Embryonic facial prominence (tissue), 1 donor: ENCODE data around the gene PIM1.
"Not testable (repeated sequence)": the region's sequence is repeated elsewhere in the genome, so short reads cannot be mapped to it uniquely, and the experiment has no call there.

Experiments
- DNase-seq: peaks from one replicate; pipeline ENCODE4 v3.0.0-alpha.2; 2016; ENCODE audit errors: extremely low spot score

The PIM1 gene

DNA sequence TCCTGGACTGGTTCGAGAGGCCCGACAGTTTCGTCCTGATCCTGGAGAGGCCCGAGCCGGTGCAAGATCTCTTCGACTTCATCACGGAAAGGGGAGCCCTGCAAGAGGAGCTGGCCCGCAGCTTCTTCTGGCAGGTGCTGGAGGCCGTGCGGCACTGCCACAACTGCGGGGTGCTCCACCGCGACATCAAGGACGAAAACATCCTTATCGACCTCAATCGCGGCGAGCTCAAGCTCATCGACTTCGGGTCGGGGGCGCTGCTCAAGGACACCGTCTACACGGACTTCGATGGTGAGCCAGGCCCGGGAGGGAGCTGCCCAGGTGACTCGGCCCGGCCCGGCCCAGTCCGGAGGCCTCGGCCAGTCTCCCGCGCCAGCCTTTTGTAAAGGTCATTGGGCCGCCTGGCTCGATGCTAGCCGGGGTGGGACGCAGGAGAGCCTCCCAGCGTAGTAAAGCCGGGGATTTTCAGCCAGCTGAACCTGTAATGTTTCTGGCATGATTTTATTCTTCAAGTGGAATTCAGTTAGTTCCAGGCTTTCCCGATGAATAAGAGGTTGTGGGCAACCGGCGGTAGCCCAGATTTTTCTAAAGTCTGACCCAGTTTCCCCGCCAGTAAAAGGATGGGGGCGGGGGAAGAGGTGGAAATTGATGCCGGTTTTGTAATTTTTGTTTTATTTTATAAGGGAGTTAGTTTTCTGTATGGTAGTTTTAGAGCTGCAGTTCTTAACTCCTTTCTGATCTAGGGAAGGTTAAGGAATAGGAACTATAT, 1.4 kb downstream of the PIM1 start:
- no peak for DNase-seq

DNA sequence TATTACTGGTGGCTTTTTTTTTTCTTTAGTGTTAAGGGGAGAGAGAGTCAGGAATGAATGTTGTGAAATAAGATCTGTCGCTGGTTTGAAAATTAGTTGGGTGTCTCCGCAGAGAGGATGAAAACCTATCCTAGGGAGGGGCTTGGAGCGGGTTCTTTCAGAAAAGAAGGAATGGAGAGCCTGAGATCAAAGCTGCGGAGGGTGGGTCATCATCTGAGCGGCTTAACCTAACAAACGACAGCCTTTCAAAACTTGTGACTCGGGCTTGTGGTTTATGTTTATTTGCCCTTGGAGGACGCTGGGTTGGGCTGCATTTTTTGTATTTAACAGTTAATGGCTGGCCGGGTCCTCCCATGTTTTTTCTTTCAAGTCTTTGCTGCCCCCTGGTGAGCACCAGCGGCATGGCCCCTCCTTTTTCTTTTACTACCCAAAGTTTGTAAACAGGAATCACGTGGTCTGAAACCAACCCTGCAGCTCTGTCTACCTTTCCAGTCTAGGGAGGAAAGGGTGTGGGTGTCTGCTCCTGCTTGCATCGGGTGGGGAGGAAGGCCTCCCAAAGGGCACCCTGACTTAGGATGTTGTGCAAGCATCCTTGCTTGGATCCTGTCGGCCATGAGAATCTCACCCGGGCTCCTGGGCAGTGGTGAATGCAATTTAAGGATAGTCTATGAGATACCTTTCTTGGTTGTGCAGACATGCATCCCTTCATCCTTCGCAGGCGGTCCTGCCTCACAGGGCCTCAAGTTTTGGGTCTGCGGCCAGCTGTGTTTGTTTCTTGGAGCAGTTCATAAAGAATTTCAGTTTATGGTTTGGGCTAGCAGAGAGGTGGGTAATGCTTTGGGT, 2.2 kb downstream of the PIM1 start:
- peak; percentile 79 for DNase-seq

DNA sequence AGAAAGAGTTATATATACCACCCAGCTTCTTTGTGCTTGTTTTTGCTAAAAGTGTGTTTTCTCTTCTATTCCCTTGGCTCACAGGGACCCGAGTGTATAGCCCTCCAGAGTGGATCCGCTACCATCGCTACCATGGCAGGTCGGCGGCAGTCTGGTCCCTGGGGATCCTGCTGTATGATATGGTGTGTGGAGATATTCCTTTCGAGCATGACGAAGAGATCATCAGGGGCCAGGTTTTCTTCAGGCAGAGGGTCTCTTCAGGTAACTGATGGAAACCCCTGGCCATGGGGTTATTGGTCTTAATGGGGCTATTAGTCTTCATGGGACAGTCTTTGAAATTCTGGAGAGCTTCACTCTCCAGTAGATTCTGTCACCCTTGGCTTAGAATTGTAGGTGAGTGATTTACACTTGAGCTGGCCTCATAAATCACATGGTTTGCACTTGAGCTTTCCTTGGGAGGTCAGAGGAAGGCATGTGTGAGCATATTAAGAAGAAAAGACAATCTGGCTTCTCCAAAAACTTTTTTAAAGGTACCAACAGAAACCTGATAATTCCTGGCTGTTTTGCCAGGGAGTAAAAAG, 3.0 kb downstream of the PIM1 start:
- DNase-seq = no peak

DNA sequence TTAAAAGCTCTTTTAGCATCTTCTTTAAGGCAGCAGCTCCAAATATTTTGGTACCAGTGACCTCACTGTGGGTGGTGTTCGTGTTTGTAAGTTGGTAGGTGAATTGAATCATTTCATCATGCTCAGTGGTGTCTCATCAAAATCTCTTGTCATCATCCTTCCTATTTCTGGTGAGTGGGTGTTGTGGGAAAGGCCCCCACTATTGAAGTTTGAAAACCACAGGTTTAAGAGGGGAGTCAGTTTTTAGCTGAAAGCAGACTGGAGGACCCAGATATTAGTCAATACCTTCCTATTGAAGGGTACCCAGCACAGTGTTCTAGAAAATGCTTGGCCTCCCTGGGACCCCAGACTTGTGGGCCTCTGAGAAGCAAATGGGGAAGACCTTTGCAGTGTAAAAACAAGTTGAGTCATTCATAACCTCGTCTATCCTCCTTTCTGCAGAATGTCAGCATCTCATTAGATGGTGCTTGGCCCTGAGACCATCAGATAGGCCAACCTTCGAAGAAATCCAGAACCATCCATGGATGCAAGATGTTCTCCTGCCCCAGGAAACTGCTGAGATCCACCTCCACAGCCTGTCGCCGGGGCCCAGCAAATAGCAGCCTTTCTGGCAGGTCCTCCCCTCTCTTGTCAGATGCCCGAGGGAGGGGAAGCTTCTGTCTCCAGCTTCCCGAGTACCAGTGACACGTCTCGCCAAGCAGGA, 3.7 kb downstream of the PIM1 start:
- DNase-seq = no peak

DNA sequence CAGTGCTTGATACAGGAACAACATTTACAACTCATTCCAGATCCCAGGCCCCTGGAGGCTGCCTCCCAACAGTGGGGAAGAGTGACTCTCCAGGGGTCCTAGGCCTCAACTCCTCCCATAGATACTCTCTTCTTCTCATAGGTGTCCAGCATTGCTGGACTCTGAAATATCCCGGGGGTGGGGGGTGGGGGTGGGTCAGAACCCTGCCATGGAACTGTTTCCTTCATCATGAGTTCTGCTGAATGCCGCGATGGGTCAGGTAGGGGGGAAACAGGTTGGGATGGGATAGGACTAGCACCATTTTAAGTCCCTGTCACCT, 4.2 kb downstream of the PIM1 start:
- DNase-seq = no peak

DNA sequence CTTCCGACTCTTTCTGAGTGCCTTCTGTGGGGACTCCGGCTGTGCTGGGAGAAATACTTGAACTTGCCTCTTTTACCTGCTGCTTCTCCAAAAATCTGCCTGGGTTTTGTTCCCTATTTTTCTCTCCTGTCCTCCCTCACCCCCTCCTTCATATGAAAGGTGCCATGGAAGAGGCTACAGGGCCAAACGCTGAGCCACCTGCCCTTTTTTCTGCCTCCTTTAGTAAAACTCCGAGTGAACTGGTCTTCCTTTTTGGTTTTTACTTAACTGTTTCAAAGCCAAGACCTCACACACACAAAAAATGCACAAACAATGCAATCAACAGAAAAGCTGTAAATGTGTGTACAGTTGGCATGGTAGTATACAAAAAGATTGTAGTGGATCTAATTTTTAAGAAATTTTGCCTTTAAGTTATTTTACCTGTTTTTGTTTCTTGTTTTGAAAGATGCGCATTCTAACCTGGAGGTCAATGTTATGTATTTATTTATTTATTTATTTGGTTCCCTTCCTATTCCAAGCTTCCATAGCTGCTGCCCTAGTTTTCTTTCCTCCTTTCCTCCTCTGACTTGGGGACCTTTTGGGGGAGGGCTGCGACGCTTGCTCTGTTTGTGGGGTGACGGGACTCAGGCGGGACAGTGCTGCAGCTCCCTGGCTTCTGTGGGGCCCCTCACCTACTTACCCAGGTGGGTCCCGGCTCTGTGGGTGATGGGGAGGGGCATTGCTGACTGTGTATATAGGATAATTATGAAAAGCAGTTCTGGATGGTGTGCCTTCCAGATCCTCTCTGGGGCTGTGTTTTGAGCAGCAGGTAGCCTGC, 4.8 kb downstream of the PIM1 start:
- DNase-seq = no peak

DNA sequence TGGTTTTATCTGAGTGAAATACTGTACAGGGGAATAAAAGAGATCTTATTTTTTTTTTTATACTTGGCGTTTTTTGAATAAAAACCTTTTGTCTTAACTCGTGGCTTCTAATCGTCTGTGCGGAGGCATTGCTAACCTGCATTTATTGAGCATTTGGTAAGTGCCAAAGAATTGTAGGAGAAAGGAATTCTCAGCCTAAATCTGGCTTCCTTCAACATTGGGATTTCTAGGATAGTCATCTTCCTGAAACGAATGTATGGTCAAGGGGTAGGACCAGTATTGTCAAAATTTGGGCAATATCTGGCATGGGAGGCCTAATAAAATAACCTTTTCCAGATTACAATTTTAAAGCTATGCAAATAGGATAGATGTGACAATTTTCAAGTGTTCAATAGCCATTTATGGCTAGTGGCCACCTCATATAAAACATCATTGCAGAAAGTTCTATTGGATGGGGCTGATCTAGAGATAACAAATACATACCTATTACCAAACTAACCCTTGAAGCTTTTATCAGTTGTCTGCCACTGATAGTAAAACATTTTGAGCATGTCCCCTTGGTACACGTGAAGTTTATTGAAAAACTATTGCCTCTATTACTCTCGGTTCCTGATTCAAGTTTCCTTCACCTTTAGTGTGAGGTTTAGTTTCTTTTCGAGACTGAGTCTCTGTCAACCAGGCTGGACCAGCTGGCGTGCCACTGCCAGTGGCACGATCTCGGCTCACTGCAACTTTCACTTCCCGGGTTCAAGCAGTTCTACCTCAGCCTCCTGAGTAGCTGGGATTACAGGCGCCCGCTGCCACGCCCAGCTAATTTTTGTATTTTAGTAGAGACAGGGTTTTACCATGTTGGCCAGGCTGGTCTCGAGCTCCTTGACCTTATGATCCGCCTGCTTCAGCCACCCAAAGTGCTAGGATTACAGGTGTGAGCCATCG, 5.6 kb downstream of the PIM1 start:
- no peak for DNase-seq

DNA sequence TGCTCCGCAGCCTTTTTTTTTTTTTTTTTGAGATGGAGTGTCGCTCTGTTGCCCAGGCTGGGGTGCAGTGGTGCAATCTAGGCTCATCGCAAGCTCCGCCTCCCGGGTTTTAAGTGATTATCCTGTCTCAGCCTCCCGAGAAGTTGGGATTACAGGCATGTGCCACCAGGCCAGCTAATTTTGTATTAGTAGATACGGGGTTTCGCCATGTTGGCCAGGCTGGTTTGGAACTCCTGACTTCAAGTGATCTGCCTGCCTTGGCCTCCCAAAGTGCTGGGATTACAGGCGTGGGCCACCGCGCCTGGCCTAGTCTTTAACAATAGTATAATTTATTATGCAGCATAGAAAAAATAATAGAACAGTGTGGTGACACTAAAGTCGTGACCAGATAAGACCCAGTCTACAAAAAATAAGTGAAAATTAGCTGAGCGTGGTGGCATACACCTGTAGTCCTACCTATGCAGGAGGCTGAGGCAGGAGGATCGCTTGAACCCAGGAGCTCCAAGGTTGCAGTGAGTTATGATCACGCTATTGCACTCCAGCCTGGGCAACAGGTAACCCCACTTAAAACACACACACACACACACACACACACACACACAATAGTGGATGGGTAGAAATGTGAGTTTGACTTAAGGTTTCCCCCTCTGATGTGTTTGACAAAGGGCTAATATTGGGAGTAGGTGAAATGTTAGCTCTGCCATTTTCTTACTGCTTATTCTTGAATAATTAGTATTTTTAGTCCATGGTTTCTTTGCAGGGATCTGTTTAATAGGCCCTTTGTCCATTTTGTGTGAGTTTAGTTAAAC, 6.5 kb downstream of the PIM1 start:
- DNase-seq = no peak

DNA sequence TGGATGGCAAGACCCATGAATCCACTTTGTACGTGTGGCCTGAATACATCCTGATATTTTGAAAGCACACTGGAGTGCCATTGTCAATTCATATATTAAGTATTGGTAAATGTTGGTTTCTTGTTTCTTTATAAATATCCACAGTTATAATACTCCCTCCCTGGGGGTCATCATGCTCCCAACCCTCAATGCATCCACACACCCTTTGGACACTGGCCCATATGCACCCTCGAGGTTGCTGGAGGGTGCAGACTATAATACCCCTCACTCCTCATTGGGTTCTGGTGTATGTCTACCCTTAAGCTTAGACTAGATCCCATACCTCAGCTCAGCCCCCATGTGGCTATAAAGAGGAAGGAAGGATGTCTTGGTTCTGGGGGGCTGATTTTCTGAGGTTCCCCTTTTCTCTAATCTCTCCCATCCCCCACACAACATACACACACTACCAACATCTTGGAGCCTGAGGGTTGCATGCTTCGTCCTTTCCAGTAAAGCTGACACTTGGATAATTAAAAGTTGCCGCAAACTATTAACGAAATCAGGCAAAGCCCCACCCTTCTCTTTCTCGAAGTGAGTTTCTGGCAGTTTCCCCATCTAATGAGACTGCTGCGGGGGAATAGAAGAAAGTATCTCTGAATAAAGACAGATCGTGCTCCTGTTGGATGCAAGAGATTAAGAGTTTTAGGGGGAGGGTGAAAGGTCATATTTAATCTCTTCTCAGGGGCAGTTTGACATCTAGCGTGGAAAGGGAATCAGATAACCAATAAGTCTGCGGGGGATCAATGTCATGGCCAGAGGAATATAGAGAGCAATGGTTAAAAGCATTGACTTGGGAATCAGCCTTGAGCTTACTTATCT, 7.4 kb downstream of the PIM1 start:
- DNase-seq = no peak

DNA sequence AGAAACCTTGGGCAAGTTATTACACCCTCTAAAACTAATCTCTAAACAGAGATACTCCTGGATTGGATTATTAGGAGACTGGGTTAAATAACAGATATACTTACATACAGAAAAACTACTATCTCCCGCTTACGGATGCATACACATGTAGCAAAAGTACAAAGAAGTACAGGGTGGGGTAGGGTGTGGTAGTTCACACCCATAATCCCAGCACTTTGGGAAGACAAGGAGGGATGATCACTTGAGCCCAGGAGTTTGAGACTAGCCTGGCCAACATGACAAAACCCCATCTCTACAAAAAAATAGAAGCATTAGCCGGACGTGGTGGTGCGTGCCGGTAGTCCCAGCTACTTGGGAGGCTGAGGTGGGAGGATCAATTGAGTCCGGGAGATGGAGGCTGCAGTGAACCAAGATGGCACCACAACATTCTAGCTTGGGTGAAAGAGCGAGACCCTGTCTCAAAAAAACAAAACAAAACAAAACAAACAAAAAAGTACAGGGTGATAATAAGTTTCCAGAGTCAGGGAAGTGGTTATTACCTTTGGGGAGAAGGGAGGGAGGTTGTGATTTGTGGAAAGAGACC, 8.1 kb downstream of the PIM1 start:
- DNase-seq = no peak

DNA sequence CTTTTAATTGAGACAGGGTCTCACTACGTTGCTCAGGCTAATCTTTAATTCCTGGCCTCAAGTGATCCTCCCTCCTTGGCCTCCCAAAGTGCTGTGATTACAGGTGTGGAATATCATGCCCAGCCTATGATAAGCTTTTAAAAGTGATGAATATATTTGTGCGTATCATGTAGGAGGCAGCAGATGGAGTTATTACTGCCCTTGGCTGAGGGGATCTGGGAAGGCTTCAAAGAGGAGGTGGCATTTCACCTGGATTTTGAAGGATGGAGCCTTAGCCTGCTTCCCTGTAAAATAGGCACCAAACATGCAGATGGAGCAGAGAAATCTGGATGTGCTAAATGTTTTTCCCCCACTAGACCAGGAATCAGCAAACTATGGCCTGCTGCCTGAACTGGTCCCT, 10.1 kb downstream of the PIM1 start:
- DNase-seq = no peak

DNA sequence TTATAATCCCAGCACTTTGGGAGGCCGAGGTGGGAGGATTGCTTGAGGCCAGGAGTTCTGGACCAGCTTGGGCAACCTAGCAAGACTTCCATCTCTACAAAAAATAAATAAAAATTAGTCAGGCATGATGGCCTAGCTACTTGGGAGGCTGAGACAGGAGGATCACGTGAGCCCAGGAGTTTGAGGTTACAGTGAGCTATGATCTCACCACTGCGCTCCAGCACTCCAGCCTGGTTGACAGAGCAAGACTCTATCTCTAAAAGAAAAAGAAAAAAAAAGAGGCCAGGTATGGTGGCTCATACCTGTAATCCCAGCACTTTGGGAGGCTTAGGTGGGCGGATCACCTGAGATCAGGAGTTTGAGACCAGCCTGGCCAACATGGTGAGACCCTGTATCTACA, 10.7 kb downstream of the PIM1 start:
- not testable (repeated sequence) for DNase-seq

DNA sequence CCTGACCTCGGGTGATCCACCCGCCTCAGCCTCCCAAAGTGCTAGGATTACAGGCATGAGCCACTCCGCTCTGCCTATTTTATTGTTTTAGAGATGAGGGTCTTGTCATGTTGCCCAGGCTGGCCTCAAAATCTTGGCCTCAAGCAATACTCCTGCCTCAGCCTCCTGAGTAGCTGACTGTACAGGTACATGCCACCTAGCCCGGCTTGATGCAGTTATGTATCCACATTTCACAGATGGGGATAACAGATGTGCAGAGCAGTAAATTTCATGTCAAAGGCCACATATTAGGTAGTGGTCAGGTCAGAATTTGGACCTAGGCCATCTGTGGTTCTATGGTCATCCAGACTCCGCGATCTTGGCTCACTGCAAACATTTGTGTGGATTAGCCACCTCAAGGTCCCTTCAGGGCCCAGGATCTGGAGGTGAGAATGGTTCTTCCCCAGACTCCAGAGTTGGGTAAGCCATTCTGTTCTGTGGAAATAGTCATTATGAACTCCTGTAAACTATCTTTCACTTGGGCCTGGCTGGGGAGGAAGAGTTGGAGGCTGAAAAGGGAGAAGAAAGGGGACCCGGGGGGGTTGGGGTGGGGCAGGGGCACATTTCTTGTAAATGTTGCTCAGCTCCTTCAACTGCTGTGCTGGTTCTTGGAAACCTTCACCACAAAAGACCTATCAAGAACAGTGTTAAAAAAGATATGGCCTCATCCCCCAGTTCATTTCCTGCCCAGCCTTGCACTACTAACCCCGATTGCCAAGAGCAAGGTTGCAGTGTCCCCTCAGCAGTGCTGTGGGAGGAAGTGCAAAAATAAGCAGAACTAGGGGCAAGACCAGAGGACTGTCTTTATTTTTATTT, 13.0 kb downstream of the PIM1 start:
- DNase-seq = no peak

DNA sequence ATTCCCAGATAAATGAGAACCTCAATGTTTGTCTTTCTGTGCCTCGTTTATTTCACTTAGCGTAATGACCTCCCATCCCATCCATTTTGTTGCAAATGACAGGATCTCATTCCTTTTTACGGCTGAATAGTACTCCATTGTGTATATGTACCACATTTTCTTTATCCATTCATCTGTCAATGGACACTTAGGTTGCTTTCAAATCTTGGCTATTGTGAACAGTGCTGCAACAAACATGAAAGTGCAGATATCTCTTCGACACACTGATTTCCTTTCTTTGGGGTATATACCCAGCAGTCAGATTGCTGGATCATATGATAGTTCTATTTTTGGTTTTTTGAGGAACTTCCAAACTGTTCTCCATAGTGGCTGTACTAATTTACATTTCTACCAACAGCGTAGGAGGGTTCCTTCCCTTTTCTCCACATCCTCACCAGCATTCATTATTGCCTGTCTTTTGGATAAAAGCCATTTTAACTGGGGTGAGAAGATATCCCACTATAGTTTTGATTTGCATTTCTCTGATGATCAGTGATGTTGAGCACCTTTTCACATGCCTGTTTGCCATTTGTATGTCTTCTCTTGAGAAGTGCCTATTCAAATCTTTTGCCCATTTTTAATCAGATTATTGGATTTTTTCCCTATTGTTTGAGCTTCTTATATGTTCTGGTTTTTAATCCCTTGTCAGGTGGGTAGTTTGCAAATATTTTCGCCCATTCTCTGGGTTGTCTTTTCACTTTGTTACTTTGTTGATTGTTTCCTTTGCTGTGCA, 16.2 kb downstream of the PIM1 start:
- DNase-seq = not testable (repeated sequence)

DNA sequence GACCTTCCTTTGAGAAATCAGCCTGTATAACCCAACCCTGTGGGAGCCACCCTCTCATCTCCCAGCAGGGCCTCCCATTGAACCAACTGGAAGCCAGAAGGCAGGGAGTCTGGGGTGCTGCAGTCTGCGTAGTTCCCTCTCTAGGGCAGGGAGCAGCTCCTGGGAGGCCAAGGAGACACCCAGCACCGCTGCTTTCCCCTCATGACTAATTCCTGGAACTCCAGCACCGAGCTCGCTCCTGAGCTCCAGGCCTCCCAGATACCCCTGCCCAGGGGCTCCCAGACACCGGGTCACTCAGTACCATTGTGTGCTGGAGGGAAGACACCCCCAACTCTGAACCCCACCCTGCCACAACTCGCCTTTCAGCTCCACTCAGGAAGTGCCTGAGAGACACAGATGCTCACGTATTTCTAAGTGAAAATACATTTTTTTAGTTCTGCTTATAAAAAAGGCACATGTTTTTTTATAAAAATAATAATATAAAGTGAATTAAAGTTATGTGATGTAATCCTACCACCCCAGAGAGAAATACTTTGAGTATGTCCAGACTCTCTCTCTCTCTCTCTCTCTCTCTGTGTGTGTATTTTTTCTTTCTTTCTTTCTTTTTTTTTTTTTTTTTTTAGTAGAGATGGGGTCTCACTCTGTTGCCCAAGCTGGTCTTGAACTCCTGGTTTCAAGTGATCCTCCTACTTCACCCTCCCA, 17.5 kb downstream of the PIM1 start:
- no peak for DNase-seq
